ENCODE data around the gene PRRT1. TPM values are rescaled to one million over a fixed set of nuclear protein-coding genes. Genes with fewer than 3 reads are reported as not detected.
A peak's percentile ranks its signal among the peaks of the same experiment; 100 is the strongest.
"Not testable (repeated sequence)": the region's sequence is repeated elsewhere in the genome, so short reads cannot be mapped to it uniquely, and the experiment has no call there.

PRRT1 gene

DNA sequence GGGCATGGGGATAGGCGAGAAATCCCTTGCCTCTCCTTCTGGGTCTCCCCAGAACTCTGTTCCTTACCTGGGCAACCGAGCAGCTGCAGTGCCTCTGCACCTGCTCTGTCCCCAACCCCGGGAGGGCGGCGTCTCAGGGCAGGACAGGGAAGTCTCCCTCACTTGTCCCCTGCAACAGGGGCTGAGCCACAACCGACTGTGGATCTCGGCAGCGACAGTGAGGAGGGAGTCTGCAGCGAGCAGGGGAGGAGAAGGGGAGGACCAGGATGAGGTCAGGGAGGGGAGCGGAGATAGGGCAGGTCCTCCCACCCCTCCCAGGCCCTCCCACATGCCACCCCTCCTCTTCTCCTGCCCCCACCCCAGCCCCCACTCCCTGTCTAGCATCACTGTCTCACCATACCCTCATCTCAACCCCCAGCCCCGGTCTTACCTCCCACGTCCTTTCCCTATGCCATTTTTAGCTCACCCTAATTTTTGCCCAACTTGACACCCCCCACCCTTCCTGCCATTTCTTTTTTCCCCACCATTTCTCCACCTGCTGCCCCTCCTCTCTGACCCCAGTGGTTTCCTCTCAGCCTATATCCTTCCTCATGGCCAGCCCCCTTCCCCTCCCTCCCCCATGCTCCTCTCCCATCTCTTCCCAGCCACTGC, 42.5 kb downstream of the PRRT1 start, which contains the start of gene TNXB:
TSS of gene TNXB (minus strand) at position 225 of the 651 bp plus-strand sequence. CDS start 11,140 bp downstream, outside the sequence.
- H3K36me3 ChIP-seq (ENCODE audit: insufficient read depth, low read length) = no peaks in the 10 kb centered on the region
- H3K27me3 ChIP-seq (ENCODE audit: control insufficient read depth, insufficient read depth, low read length) = peaks cover 36% of the 10 kb centered on the region
- no peak within 1 kb of the TSS for H3K4me3 ChIP-seq (ENCODE audit: low read length)
- H3K4me2 ChIP-seq (ENCODE audit: low read length) = peak within 1 kb of the TSS; percentile 69
- H3K9ac ChIP-seq (ENCODE audit: low read depth, low read length) = no peak within 1 kb of the TSS
- H3K4me1 ChIP-seq (ENCODE audit: control insufficient read depth, insufficient read depth, low read length) = peaks cover 35% of the 10 kb centered on the region
- no peaks in the 10 kb centered on the region for H3K9me3 ChIP-seq (replicated peaks; ENCODE audit: low read length)

DNA sequence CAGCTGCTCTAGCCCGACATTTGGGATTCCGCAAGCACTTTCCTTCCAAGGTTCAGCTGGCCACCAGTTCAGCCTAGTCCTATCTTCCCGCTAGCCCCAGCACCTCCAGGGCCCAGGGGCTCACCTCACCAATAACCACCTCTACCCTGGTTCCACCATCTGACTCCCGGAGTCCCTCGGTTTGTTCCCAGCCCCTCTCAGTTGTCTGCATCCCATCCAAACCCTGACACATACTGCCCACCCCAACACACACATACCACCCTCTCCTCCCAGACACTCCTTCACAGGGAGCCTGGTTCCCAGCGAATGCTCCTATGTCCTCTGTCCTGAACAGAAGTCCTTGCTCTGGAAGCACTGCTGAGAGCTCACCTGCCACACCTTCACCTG, 43.0 kb downstream of the PRRT1 start:
- Histone ChIP-seq H3K9me3 (replicated peaks; ENCODE audit: low read length) (no peaks in the 10 kb centered on the region), H3K4me2 (ENCODE audit: low read length) (peak overlapping the region; percentile 69), H3K4me1 (ENCODE audit: control insufficient read depth, insufficient read depth, low read length) (peaks cover 31% of the 10 kb centered on the region), H3K36me3 (ENCODE audit: insufficient read depth, low read length) (no peaks in the 10 kb centered on the region), H3K4me3 (ENCODE audit: low read length) (no peak overlapping the region), H3K27me3 (ENCODE audit: control insufficient read depth, insufficient read depth, low read length) (peaks cover 40% of the 10 kb centered on the region), H3K9ac (ENCODE audit: low read depth, low read length) (no peak overlapping the region)

DNA sequence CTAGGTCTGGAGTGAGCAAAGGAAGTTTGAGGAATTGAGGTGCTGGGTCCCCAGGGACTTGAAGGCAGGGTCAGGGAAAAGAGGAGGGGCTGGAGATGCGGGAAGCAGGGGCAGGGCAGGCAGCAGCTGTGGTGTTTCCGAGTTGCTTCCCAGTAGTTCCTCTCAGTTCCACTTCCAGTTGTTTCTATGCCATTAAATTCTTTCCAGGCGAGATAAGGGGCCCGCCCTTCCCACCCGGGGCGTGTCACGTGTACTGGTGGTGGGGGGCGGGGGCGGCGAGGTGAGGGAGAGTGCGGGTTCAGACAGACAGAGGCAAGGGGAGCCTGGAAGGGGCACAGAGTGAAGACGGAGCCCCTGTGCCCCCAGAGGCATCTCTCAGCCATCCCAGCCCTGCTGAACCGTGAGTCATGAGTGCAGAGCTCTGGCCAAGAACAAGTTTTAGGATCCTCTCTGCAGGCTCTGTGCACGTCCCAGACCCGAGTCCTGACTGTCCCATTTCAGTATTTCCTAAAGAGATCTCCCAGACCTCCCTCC, 43.6 kb downstream of the PRRT1 start:
- Histone ChIP-seq H3K4me1 (ENCODE audit: control insufficient read depth, insufficient read depth, low read length) (peaks cover 26% of the 10 kb centered on the region), H3K9ac (ENCODE audit: low read depth, low read length) (no peak overlapping the region), H3K9me3 (replicated peaks; ENCODE audit: low read length) (no peaks in the 10 kb centered on the region), H3K4me3 (ENCODE audit: low read length) (peak overlapping the region; percentile 12), H3K36me3 (ENCODE audit: insufficient read depth, low read length) (no peaks in the 10 kb centered on the region), H3K4me2 (ENCODE audit: low read length) (peak overlapping the region; percentile 69), H3K27me3 (ENCODE audit: control insufficient read depth, insufficient read depth, low read length) (peaks cover 40% of the 10 kb centered on the region)

DNA sequence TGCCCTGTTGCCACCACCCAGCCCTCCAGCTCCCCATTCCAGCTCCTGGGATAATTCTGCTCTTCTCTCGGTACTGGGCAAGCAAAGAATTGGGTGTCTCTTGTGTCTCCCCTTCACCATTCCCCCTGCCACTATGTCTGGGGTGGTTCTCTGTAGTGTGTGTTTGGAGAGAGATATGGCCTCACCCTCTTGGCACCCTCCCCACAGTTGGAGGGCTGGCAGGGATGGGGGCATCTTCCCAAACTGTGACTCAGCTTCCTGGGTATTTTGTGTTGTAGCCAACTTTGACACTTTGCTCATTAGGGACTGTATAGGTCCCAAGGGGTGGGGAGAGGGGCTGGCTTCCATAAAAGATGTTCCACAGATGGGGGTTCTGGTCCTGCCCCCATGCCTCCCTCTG, 44.3 kb downstream of the PRRT1 start:
- Histone ChIP-seq H3K36me3 (ENCODE audit: insufficient read depth, low read length) (no peaks in the 10 kb centered on the region), H3K9ac (ENCODE audit: low read depth, low read length) (no peak overlapping the region), H3K4me1 (ENCODE audit: control insufficient read depth, insufficient read depth, low read length) (peaks cover 23% of the 10 kb centered on the region), H3K9me3 (replicated peaks; ENCODE audit: low read length) (no peaks in the 10 kb centered on the region), H3K4me2 (ENCODE audit: low read length) (peak overlapping the region; percentile 69), H3K4me3 (ENCODE audit: low read length) (no peak overlapping the region), H3K27me3 (ENCODE audit: control insufficient read depth, insufficient read depth, low read length) (peaks cover 40% of the 10 kb centered on the region)

DNA sequence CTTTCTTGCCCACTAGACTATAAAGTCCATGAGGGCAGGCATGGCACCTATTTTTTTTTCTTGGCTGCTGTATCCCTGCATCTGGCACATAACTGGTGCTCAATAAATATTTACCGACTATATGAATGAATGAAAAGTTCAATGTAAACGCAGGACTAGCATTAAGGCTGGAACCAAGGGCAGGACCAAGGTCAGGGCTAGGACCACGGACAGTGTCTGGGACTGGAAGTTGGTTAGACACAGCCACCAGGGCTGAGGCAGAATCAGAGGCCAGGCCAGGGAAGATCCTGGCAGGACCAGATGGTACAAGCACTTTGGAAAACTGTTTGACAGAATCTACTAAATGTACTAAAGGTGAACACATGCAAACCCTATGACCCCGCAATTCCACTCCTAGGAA, 46.3 kb downstream of the PRRT1 start:
- Histone ChIP-seq H3K36me3 (ENCODE audit: insufficient read depth, low read length) (no peaks in the 10 kb centered on the region), H3K27me3 (ENCODE audit: control insufficient read depth, insufficient read depth, low read length) (peaks cover 41% of the 10 kb centered on the region), H3K4me1 (ENCODE audit: control insufficient read depth, insufficient read depth, low read length) (peaks cover 23% of the 10 kb centered on the region), H3K4me2 (ENCODE audit: low read length) (no peak overlapping the region), H3K9ac (ENCODE audit: low read depth, low read length) (no peak overlapping the region), H3K9me3 (replicated peaks; ENCODE audit: low read length) (no peaks in the 10 kb centered on the region), H3K4me3 (ENCODE audit: low read length) (no peak overlapping the region)

DNA sequence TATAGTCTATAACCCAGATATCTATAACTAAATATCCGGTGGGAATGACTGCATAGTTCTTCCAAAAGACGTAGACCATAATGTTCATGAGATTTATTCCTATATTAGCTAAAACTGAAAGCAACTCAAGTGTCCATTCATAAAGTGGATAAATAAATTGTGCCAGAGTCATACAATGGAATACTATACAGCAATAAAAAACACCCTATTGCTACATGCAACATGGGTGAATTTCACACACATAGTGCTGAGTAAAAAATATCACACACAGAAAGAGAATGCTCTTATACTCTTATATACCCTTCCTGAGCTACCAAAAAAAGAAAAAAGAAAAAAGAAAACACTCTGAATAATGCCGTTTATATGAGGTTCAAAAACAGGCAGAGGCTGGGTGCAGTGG, 49.5 kb downstream of the PRRT1 start:
- H3K36me3 ChIP-seq (ENCODE audit: insufficient read depth, low read length) = no peaks in the 10 kb centered on the region
- H3K9me3 ChIP-seq (replicated peaks; ENCODE audit: low read length) = no peaks in the 10 kb centered on the region
- no peak overlapping the region for H3K4me2 ChIP-seq (ENCODE audit: low read length)
- H3K4me3 ChIP-seq (ENCODE audit: low read length) = no peak overlapping the region
- H3K27me3 ChIP-seq (ENCODE audit: control insufficient read depth, insufficient read depth, low read length) = peaks cover 42% of the 10 kb centered on the region
- H3K4me1 ChIP-seq (ENCODE audit: control insufficient read depth, insufficient read depth, low read length) = peaks cover 4% of the 10 kb centered on the region
- no peak overlapping the region for H3K9ac ChIP-seq (ENCODE audit: low read depth, low read length)

DNA sequence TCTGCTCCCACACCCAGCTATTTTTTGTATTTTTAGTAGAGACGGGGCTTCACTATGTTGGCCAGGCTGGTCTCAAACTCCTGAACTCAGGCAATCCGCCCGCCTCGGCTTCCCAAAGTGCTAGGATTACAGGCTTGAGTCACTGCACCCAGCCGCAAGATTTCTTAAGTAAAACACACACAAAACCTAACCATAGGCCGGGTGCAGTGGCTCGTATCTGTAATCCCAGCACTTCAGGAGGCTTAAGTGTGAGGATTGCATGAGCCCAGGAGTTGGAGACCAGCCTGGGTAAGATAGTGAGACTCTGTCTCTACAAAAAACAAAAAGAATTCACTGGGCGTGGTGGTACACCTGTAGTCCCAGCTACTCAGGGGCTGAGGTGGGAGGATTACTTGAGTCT, 51.5 kb downstream of the PRRT1 start:
- H3K4me3 ChIP-seq (ENCODE audit: low read length); H3K4me2 ChIP-seq (ENCODE audit: low read length); H3K9ac ChIP-seq (ENCODE audit: low read depth, low read length); H3K9me3 ChIP-seq (replicated peaks; ENCODE audit: low read length); H3K36me3 ChIP-seq (ENCODE audit: insufficient read depth, low read length): not testable (repeated sequence)
- H3K27me3 ChIP-seq (ENCODE audit: control insufficient read depth, insufficient read depth, low read length) = peaks cover 52% of the 10 kb centered on the region
- H3K4me1 ChIP-seq (ENCODE audit: control insufficient read depth, insufficient read depth, low read length) = peaks cover 12% of the 10 kb centered on the region

Small RNAs within 50 kb of the gene (small RNA-seq; reads per million reads assigned to genes)
- gene AL662884.1 (not detected), gene MIR6833 (not detected)
